ENCODE data around the gene MIP.
"Not testable (repeated sequence)": the region's sequence is repeated elsewhere in the genome, so short reads cannot be mapped to it uniquely, and the experiment has no call there.

The MIP gene

GRCh38 chr12:56404227-56404626 is 50.2 kb downstream of the MIP start:
- not testable (repeated sequence) for H3K4me3 Mint-ChIP-seq; ATAC-seq; H3K36me3 Mint-ChIP-seq (ENCODE audit: low read depth); H3K4me1 Mint-ChIP-seq; DNase-seq; H3K27ac Mint-ChIP-seq; H3K9me3 Mint-ChIP-seq; H3K27me3 Mint-ChIP-seq

- not testable (repeated sequence) for H3K4me1 Mint-ChIP-seq; H3K27ac Mint-ChIP-seq; H3K27me3 Mint-ChIP-seq; ATAC-seq; DNase-seq; H3K36me3 Mint-ChIP-seq (ENCODE audit: low read depth); H3K4me3 Mint-ChIP-seq
- peaks cover 11% of the 10 kb centered on the region for H3K9me3 Mint-ChIP-seq
Measured at GRCh38 chr12:56401612-56402011, 52.8 kb downstream of the MIP start.

GRCh38 chr12:56401125-56401524 is 53.3 kb downstream of the MIP start:
- H3K27ac Mint-ChIP-seq; H3K27me3 Mint-ChIP-seq; H3K4me3 Mint-ChIP-seq; DNase-seq; ATAC-seq; H3K4me1 Mint-ChIP-seq; H3K36me3 Mint-ChIP-seq (ENCODE audit: low read depth): not testable (repeated sequence)
- peaks cover 11% of the 10 kb centered on the region for H3K9me3 Mint-ChIP-seq
